Activated CD4-positive, alpha-beta T cell treated with anti-CD3 and anti-CD28 coated beads for 4 hours (primary cell): ENCODE results near the gene MCL1.

Source experiments
- DNase-seq, 2 donors: peaks; one replicate each; pipeline ENCODE4 v3.0.0-alpha.2; 2020

MCL1 gene

GRCh38 chr1:150535511-150536287, 43.7 kb downstream of the MCL1 start:
- no peak for DNase-seq

GRCh38 chr1:150534002-150534401, 45.4 kb downstream of the MCL1 start:
- DNase-seq = no peak

- no peak for DNase-seq
Measured at GRCh38 chr1:150532860-150533259, 46.5 kb downstream of the MCL1 start.

GRCh38 chr1:150530491-150531159, 48.8 kb downstream of the MCL1 start:
- DNase-seq = no peak

- no peak for DNase-seq
Measured at GRCh38 chr1:150529017-150529416, 50.4 kb downstream of the MCL1 start.

- DNase-seq = no peak
Measured at GRCh38 chr1:150528196-150528595, 51.2 kb downstream of the MCL1 start.

- no peak for DNase-seq
Measured at GRCh38 chr1:150525348-150525747, 54.1 kb downstream of the MCL1 start.
